Measurements from ENCODE around the gene HSPB6.

Gene HSPB6

DNA sequence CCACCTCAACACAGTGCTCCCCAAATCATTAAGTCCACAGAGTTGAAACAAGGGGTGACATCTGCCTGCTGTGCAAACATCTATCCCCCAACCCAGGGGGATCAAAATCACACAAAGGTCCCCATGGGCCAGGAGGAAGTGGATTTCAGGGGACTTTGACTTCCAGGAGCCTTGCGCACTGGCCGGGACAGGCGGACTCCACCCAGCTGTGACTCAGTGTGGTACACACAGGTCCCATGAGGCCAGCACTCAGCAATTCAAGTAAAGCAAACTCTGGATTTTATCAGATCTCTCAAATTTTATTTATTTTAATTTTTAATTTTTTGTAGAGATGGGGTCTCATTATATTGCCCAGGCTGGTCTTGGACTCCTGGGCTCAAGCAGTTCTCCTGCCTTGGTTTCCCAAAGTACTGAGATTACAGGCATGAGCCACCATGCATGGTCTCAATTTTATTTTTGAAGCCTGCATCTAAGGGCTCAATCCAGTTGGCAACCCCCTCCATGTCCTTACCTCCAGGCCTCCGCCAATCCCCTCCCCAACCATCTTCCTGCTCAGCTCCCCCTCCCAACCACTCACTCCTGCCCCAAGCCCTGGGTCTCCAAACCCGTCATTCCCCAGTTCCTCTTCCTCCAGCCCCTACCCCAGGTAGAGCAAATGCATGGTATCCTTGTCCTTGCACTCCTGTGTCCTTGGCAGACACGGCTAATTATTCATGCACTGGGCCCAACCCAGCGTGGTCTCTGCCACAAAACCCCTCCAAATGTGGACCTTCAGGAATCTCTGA lies 36.7 kb upstream of the HSPB6 start:
- no peak overlapping the region for H2AFZ ChIP-seq (ENCODE audit: low read length)
- no peak overlapping the region for H3K4me2 ChIP-seq (ENCODE audit: low read length)
- H3K36me3 ChIP-seq (ENCODE audit: insufficient read depth, low read length), result no peaks in the 10 kb centered on the region
- no peaks in the 10 kb centered on the region for H3K9me3 ChIP-seq (ENCODE audit: low read length)
- H3K79me2 ChIP-seq (ENCODE audit: insufficient read depth, low read length), result no peaks in the 10 kb centered on the region
- H3K9me2 ChIP-seq (ENCODE audit: low read depth, low read length), result no peaks in the 10 kb centered on the region
- no peaks in the 10 kb centered on the region for H3K27me3 ChIP-seq (ENCODE audit: insufficient read depth, low read length)
- H4K20me1 ChIP-seq (ENCODE audit: insufficient read depth, low read length), result no peaks in the 10 kb centered on the region
- H3K27ac ChIP-seq (ENCODE audit: low read depth, low read length, poor library complexity, severe bottlenecking), result no peak overlapping the region
- H3K4me3 ChIP-seq (ENCODE audit: low read depth, low read length, poor library complexity, severe bottlenecking), result no peak overlapping the region
- H3F3A ChIP-seq (ENCODE audit: insufficient read depth, low read length), result no peaks in the 10 kb centered on the region; the same call in 1 of the 2 replicates
- no peak overlapping the region for H3K9ac ChIP-seq (ENCODE audit: low read length)
- no peaks in the 10 kb centered on the region for H3K4me1 ChIP-seq (ENCODE audit: insufficient read depth, low read length, severe bottlenecking)
- TF ChIP-seq, protein P1, sequence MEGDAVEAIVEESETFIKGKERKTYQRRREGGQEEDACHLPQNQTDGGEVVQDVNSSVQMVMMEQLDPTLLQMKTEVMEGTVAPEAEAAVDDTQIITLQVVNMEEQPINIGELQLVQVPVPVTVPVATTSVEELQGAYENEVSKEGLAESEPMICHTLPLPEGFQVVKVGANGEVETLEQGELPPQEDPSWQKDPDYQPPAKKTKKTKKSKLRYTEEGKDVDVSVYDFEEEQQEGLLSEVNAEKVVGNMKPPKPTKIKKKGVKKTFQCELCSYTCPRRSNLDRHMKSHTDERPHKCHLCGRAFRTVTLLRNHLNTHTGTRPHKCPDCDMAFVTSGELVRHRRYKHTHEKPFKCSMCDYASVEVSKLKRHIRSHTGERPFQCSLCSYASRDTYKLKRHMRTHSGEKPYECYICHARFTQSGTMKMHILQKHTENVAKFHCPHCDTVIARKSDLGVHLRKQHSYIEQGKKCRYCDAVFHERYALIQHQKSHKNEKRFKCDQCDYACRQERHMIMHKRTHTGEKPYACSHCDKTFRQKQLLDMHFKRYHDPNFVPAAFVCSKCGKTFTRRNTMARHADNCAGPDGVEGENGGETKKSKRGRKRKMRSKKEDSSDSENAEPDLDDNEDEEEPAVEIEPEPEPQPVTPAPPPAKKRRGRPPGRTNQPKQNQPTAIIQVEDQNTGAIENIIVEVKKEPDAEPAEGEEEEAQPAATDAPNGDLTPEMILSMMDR (IDR thresholded peaks at IDR 0.05; ENCODE audit: low read length), result no peak
- TF ChIP-seq EZH2 (IDR thresholded peaks at IDR 0.05; ENCODE audit: borderline replicate concordance, low read length), result no peak

DNA sequence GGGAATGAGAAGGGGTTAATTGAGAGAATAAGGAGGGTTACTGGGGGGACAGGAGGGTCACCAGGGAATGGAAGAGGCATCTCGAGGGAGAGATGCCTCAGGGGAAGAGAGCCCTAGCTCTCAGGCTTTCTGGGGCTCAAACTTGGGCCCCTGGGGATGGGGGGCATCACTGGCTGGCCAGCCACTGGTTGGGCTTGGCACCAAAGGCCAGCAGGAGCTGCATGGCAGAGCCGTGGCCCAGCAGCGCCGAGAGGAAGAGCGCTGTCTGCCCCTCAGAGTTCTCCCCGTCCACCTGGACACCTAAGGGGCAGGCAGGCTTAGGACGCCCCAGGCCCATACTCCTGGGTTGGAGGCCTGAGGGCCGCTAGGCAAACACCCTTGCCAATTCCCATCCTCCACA lies 36.1 kb upstream of the HSPB6 start:
- no peaks in the 10 kb centered on the region; the same call in 1 of the 2 replicates for H3F3A ChIP-seq (ENCODE audit: insufficient read depth, low read length)
- no peak overlapping the region for H3K4me3 ChIP-seq (ENCODE audit: low read depth, low read length, poor library complexity, severe bottlenecking)
- no peaks in the 10 kb centered on the region for H3K27me3 ChIP-seq (ENCODE audit: insufficient read depth, low read length)
- no peak for TF ChIP-seq EZH2 (IDR thresholded peaks at IDR 0.05; ENCODE audit: borderline replicate concordance, low read length)
- TF ChIP-seq, protein P1 (IDR thresholded peaks at IDR 0.05; ENCODE audit: low read length), result no peak
- no peaks in the 10 kb centered on the region for H3K9me2 ChIP-seq (ENCODE audit: low read depth, low read length)
- no peaks in the 10 kb centered on the region for H3K9me3 ChIP-seq (ENCODE audit: low read length)
- H4K20me1 ChIP-seq (ENCODE audit: insufficient read depth, low read length), result no peaks in the 10 kb centered on the region
- no peak overlapping the region for H3K4me2 ChIP-seq (ENCODE audit: low read length)
- no peak overlapping the region for H3K9ac ChIP-seq (ENCODE audit: low read length)
- H3K79me2 ChIP-seq (ENCODE audit: insufficient read depth, low read length), result no peaks in the 10 kb centered on the region
- H2AFZ ChIP-seq (ENCODE audit: low read length), result no peak overlapping the region
- H3K27ac ChIP-seq (ENCODE audit: low read depth, low read length, poor library complexity, severe bottlenecking), result no peak overlapping the region
- no peaks in the 10 kb centered on the region for H3K4me1 ChIP-seq (ENCODE audit: insufficient read depth, low read length, severe bottlenecking)
- no peaks in the 10 kb centered on the region for H3K36me3 ChIP-seq (ENCODE audit: insufficient read depth, low read length)

DNA sequence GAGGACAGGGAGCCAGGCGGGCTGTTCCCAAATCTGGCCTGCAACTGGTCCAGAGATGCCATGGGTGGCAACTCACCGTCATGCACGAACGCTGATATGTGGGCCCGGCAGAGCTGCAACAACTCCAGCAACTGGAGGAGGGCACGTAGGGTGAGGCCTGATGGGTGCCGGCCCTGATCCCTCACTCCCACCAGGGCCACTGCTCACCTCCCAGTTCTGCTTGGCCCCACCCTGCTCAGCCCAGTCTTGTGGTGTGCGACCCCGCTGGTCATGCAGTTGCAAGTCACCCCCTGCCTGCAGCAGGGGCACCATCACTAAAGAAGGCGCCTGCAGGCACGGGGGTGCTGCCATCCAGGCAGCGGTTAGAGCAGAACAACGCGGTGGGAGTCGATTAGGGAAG lies 35.5 kb upstream of the HSPB6 start:
- Histone ChIP-seq H3K9ac (ENCODE audit: low read length) (no peak overlapping the region), H3K4me2 (ENCODE audit: low read length) (no peak overlapping the region), H3K9me2 (ENCODE audit: low read depth, low read length) (no peaks in the 10 kb centered on the region), H3K27me3 (ENCODE audit: insufficient read depth, low read length) (no peaks in the 10 kb centered on the region), H3F3A (ENCODE audit: insufficient read depth, low read length) (no peaks in the 10 kb centered on the region; the same call in 1 of the 2 replicates), H3K4me1 (ENCODE audit: insufficient read depth, low read length, severe bottlenecking) (no peaks in the 10 kb centered on the region), H2AFZ (ENCODE audit: low read length) (no peak overlapping the region), H3K36me3 (ENCODE audit: insufficient read depth, low read length) (no peaks in the 10 kb centered on the region), H3K4me3 (ENCODE audit: low read depth, low read length, poor library complexity, severe bottlenecking) (no peak overlapping the region), H4K20me1 (ENCODE audit: insufficient read depth, low read length) (no peaks in the 10 kb centered on the region), H3K9me3 (ENCODE audit: low read length) (no peaks in the 10 kb centered on the region), H3K27ac (ENCODE audit: low read depth, low read length, poor library complexity, severe bottlenecking) (no peak overlapping the region), H3K79me2 (ENCODE audit: insufficient read depth, low read length) (no peaks in the 10 kb centered on the region)
- TF ChIP-seq, protein P1 (IDR thresholded peaks at IDR 0.05; ENCODE audit: low read length), result no peak
- TF ChIP-seq EZH2 (IDR thresholded peaks at IDR 0.05; ENCODE audit: borderline replicate concordance, low read length), result no peak

All from OCI-LY1 (cell line).